Measurements from ENCODE around the gene PRCC. TPM values are rescaled to one million over a fixed set of nuclear protein-coding genes. Genes with fewer than 3 reads are reported as not detected.

PRCC gene
- total and polyA plus RNA-seq, 2 of the 8 experiments (the other 6 are each of a cell fraction or from before 2014, with no cell fraction given): 95.2 to 115 TPM

DNA sequence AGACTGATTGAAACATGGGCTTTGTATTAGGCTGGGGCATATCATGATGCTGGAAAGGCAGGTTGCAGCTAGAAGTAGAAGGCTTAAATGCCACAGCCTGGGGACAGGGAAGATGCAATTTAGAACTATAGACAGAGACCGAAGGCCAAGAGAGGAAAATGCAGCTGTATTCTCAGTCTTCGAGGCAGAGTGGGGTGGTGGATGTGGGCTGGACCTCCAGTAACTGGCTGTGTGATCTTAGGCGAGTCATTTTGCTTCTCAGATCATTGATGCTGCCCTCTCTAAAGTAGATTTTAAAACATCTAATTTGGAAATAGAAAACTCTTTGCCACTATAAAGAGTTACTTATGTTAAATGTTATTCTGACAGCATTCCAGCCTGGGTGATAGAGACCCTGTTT lies 67.0 kb downstream of the PRCC start:
- FAIRE-seq: no peak
- no peak overlapping the region for H3K9ac ChIP-seq (replicated peaks in 1 of 4; ENCODE audit: extremely low read depth in 1 of 4, low read depth in 3 of 4, low read length in 3 of 4)
- H2BK120ac ChIP-seq (replicated peaks; ENCODE audit: low read depth, low read length): no peak overlapping the region
- H3K4me2 ChIP-seq (ENCODE audit: insufficient read depth in 1 of 2, low read depth in 2 of 2, low read length in 2 of 2): no peak overlapping the region
- no peak overlapping the region for H2BK5ac ChIP-seq (ENCODE audit: low read depth, low read length)
- H4K20me1 ChIP-seq (replicated peaks in 1 of 2; ENCODE audit: control insufficient read depth in 1 of 2, insufficient read depth in 2 of 2, low read length in 2 of 2): no peaks in the 10 kb centered on the region
- no peak overlapping the region for H3K56ac ChIP-seq (replicated peaks; ENCODE audit: insufficient read length, low read depth, low read length)
- H3K4ac ChIP-seq (replicated peaks; ENCODE audit: insufficient read length, low read depth, low read length): no peak overlapping the region
- H2BK12ac ChIP-seq (ENCODE audit: low read depth, low read length): no peak overlapping the region
- H2AFZ ChIP-seq (ENCODE audit: low read length): no peak overlapping the region
- no peak overlapping the region for H2BK15ac ChIP-seq (ENCODE audit: low read length)
- no peak overlapping the region for H4K8ac ChIP-seq (ENCODE audit: extremely low read depth, insufficient read depth, low read length)
- no peak overlapping the region for H4K5ac ChIP-seq (ENCODE audit: insufficient read length, low read depth, low read length)
- H3K9me3 ChIP-seq (ENCODE audit: insufficient read depth in 2 of 2, low read depth in 1 of 2, low read length in 1 of 2): no peaks in the 10 kb centered on the region
- no peaks in the 10 kb centered on the region for H3K79me1 ChIP-seq (ENCODE audit: low read depth, low read length)
- H2BK20ac ChIP-seq (ENCODE audit: low read length): no peak overlapping the region
- H3K23me2 ChIP-seq (ENCODE audit: low read depth, low read length): no peaks in the 10 kb centered on the region
- H2AK5ac ChIP-seq (ENCODE audit: low read depth, low read length): no peak overlapping the region
- peaks cover 0 to 2% (median under 1%) of the 10 kb centered on the region in 4 experiments; a peak in 2 of 7 replicates for H3K4me1 ChIP-seq (replicated peaks in 1 of 4; ENCODE audit: control insufficient read depth in 3 of 4, insufficient read depth in 4 of 4, low read length in 3 of 4)
- no peaks in the 10 kb centered on the region for H3K36me3 ChIP-seq (ENCODE audit: control insufficient read depth in 2 of 4, insufficient read depth in 4 of 4, low read length in 3 of 4)
- H4K91ac ChIP-seq (replicated peaks; ENCODE audit: insufficient read length, low read length): no peak overlapping the region
- H3K18ac ChIP-seq (ENCODE audit: extremely low read depth, low read length): no peak overlapping the region
- ChIA-PET POLR2A (ENCODE audit: partially characterized antibody) (interaction anchor here (1.1 to 1.6 kb wide), 4 partner anchors 10 to 51 kb away, joined by 3 read pairs; no protein-coding TSS in a partner anchor), CTCF (ENCODE audit: partially characterized antibody) (interaction anchor here (1.0 to 22.0 kb wide), 12 partner anchors 10 to 145 kb away, joined by 3 to 556 read pairs (median 8); partner anchors contain the start of genes INSRR, LRRC71, NTRK1 and PEAR1)
- peaks cover 0 to 12% (median 6%) of the 10 kb centered on the region in 4 experiments; a peak in 5 of 7 replicates for H3K27me3 ChIP-seq (replicated peaks in 1 of 4; ENCODE audit: control insufficient read depth in 3 of 4, extremely low read depth in 1 of 4, insufficient read depth in 3 of 4, low read length in 3 of 4)
- 79% methylated on average over 3 of the region's 3 CpGs; no CpG with 5 or more reads in 1 of the 2 experiments for WGBS, 2 experiments (ENCODE audit: extremely low coverage in 1 of 2, insufficient coverage in 1 of 2, insufficient read length in 1 of 2, insufficient replicate concordance in 2 of 2, low coverage in 1 of 2, low lambda C conversion rate in 2 of 2, missing lambda C conversion rate in 1 of 2)
- no peak overlapping the region for H3K23ac ChIP-seq (ENCODE audit: insufficient read length)
- no peak overlapping the region for H3K14ac ChIP-seq (ENCODE audit: insufficient read length)
- no peak overlapping the region for H3K4me3 ChIP-seq (ENCODE audit: extremely low read depth in 1 of 4, insufficient read depth in 2 of 4, low read depth in 3 of 4, low read length in 4 of 4)
- DNase-seq (ENCODE audit: low read depth in 1 of 2, low spot score in 2 of 2): no peak
- no peaks in the 10 kb centered on the region for H3K79me2 ChIP-seq (ENCODE audit: control insufficient read depth in 1 of 2, insufficient read depth in 2 of 2, low read length in 2 of 2)
- no peak overlapping the region for H3K27ac ChIP-seq (ENCODE audit: low read depth, low read length)
- TF ChIP-seq BRCA1 (IDR thresholded peaks at IDR 0.05; ENCODE audit: low read depth, low read length) (no peak), PHF8 (conservative IDR thresholded peaks at IDR 0.05; ENCODE audit: low read depth, low read length) (no peak), CREB1 (IDR thresholded peaks at IDR 0.05) (no peak), TBP (IDR thresholded peaks at IDR 0.05; ENCODE audit: low read depth, low read length) (no peak), SIN3A (conservative IDR thresholded peaks at IDR 0.05 in 1 of 2, IDR thresholded peaks at IDR 0.05 in 1 of 2; ENCODE audit: low read depth in 1 of 2, low read length in 2 of 2) (no peak), SUZ12 (IDR thresholded peaks at IDR 0.05; ENCODE audit: low read length) (no peak), NRF1 (IDR thresholded peaks at IDR 0.05; ENCODE audit: low read depth, low read length) (no peak), BACH1 (IDR thresholded peaks at IDR 0.05; ENCODE audit: low read length) (no peak), SP2 (IDR thresholded peaks at IDR 0.05; ENCODE audit: low read length) (no peak), CHD1 (IDR thresholded peaks at IDR 0.05; ENCODE audit: low read depth, low read length) (no peak)
- TF ChIP-seq, protein P1, sequence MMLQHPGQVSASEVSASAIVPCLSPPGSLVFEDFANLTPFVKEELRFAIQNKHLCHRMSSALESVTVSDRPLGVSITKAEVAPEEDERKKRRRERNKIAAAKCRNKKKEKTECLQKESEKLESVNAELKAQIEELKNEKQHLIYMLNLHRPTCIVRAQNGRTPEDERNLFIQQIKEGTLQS (IDR thresholded peaks at IDR 0.05; ENCODE audit: insufficient read depth, low read depth, low read length): no peak
- TF ChIP-seq, protein P2, sequence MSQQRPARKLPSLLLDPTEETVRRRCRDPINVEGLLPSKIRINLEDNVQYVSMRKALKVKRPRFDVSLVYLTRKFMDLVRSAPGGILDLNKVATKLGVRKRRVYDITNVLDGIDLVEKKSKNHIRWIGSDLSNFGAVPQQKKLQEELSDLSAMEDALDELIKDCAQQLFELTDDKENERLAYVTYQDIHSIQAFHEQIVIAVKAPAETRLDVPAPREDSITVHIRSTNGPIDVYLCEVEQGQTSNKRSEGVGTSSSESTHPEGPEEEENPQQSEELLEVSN (IDR thresholded peaks at IDR 0.05): no peak
- TF ChIP-seq, protein P3, sequence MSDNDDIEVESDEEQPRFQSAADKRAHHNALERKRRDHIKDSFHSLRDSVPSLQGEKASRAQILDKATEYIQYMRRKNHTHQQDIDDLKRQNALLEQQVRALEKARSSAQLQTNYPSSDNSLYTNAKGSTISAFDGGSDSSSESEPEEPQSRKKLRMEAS (IDR thresholded peaks at IDR 0.05): no peak
